ENCODE measurements around the gene IRF6. TPM values are rescaled to one million over a fixed set of nuclear protein-coding genes. Genes with fewer than 3 reads are reported as not detected.

IRF6 gene
- total RNA-seq, result 1 to 10 TPM; 1.3 to 1.7 TPM

- Mint-ChIP-seq H3K27me3 (peaks cover 9% of the 10 kb centered on the region), H3K4me3 (peak within 1 kb of the TSS; percentile 83)
- peak; percentile 96 for ATAC-seq
Measured at GRCh38 chr1:209805875-209806760, at the start of gene IRF6. TSS of gene IRF6 (minus strand) at chr1:209806142. CDS start at chr1:209801413, 4,729 bp downstream.

DNA sequence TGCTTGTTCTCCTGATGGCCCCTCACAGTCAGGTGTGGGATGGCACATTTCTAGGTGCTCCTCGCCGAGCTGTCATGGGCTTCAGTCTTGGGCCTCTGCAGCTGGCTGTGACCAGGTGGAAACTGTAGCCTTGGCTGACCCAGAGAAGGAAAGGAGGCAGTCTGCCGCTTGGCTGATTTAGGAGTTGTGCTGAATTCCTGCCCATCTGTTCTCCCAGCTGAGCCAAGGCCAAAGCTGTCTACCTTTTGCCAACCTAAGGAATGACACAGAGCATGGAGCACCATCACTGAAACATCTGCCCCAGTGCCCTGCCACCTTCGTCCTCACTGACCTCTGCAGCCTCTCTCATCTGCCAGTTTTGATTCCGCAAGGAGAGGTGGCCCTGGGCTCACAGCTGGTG lies 49.7 kb upstream of the IRF6 start:
- no peak overlapping the region for H3K27ac Mint-ChIP-seq
- DNase-seq (no peak), ATAC-seq (no peak)
- H3K9me3 Mint-ChIP-seq (ENCODE audit: low read depth), result no peaks in the 10 kb centered on the region
- H3K36me3 Mint-ChIP-seq, result peaks cover 18% of the 10 kb centered on the region
- CTCF ChIA-PET, result interaction anchor here (0.7 to 1.6 kb wide), 2 partner anchors 32 to 456 kb away, joined by 3 to 5 read pairs; no protein-coding TSS in a partner anchor
- H3K4me3 Mint-ChIP-seq, result no peak overlapping the region
- no peaks in the 10 kb centered on the region for H3K27me3 Mint-ChIP-seq
- peaks cover 3% of the 10 kb centered on the region for H3K4me1 Mint-ChIP-seq

More at GRCh38 chr1:209805875-209806760, at the start of gene IRF6:
- CTCF ChIA-PET, result interaction anchor here (0.8 to 10.9 kb wide), 6 partner anchors 9 to 37 kb away, joined by 3 to 81 read pairs (median 4); no protein-coding TSS in a partner anchor
- H3K36me3 Mint-ChIP-seq, result no peaks in the 10 kb centered on the region
- peak; percentile 89 for DNase-seq
- peaks cover 18% of the 10 kb centered on the region for H3K4me1 Mint-ChIP-seq
- H3K27ac Mint-ChIP-seq, result peak within 1 kb of the TSS; percentile 93
- no peaks in the 10 kb centered on the region for H3K9me3 Mint-ChIP-seq (ENCODE audit: low read depth)

- Mint-ChIP-seq H3K4me1 (peaks cover 3% of the 10 kb centered on the region), H3K4me3 (no peak overlapping the region), H3K9me3 (ENCODE audit: low read depth) (no peaks in the 10 kb centered on the region), H3K36me3 (peaks cover 22% of the 10 kb centered on the region), H3K27me3 (no peaks in the 10 kb centered on the region), H3K27ac (no peak overlapping the region)
- ATAC-seq (no peak), DNase-seq (no peak)
- CTCF ChIA-PET, result interaction anchor here (1.6 kb wide), 1 partner anchor 32 kb away, joined by 5 read pairs; no protein-coding TSS in a partner anchor
Measured at GRCh38 chr1:209855006-209855405, 49.1 kb upstream of the IRF6 start.

DNA sequence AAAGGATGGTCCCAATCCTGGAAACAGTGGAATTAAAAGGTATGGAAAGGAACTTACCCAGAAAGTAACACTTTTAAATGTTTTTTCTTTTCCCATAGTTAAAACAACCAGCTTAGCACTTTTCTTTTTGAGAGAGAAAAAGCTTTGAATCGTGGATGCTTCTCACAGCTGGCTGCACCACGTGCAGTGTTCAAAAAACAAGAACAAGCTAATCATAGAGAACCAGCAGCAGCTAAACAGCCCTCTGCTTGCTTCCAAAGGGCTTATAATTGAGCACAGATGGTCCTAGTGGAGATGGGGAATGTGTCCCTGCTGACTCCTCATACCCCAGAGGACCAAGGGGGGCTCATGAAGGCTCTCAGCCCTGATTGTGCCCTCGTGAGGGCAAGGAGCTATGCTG lies 48.3 kb upstream of the IRF6 start:
- Mint-ChIP-seq H3K27me3 (no peaks in the 10 kb centered on the region), H3K4me1 (peaks cover 3% of the 10 kb centered on the region), H3K9me3 (ENCODE audit: low read depth) (no peaks in the 10 kb centered on the region), H3K36me3 (peaks cover 22% of the 10 kb centered on the region), H3K4me3 (no peak overlapping the region), H3K27ac (no peak overlapping the region)
- no peak for DNase-seq
- no peak for ATAC-seq
- CTCF ChIA-PET, result interaction anchor here (1.6 kb wide), 1 partner anchor 31 kb away, joined by 5 read pairs; no protein-coding TSS in a partner anchor

DNA sequence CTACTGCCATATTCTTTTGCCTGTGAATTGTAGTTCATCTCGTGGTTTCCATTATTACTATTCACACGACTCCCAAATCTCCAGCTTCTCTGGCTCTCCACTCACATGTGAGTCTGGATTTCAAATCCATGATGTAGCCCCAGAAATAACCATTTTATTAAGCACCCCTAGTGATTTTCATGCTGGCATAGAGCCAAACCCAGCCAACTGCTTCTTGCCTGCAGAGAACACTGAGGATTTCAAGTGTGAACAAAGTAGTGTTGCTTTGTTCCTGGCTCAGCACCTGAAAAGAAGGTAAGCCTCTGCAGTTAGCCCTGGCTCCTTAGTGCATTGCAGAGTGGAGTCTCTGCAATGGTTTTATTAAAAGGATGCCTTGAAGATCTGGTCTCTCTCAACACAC lies 47.7 kb upstream of the IRF6 start:
- H3K4me3 Mint-ChIP-seq, result no peak overlapping the region
- H3K36me3 Mint-ChIP-seq, result peaks cover 22% of the 10 kb centered on the region
- ATAC-seq (no peak), DNase-seq (no peak)
- H3K4me1 Mint-ChIP-seq, result peaks cover 3% of the 10 kb centered on the region
- H3K27ac Mint-ChIP-seq, result no peak overlapping the region
- CTCF ChIA-PET, result no interaction called here
- H3K9me3 Mint-ChIP-seq (ENCODE audit: low read depth), result no peaks in the 10 kb centered on the region
- no peaks in the 10 kb centered on the region for H3K27me3 Mint-ChIP-seq

- Mint-ChIP-seq H3K27ac (no peak overlapping the region), H3K27me3 (no peaks in the 10 kb centered on the region), H3K4me1 (peaks cover 3% of the 10 kb centered on the region), H3K9me3 (ENCODE audit: low read depth) (no peaks in the 10 kb centered on the region), H3K36me3 (peaks cover 30% of the 10 kb centered on the region), H3K4me3 (no peak overlapping the region)
- CTCF ChIA-PET, result interaction anchor here (1.5 to 2.2 kb wide), 2 partner anchors 9 to 105 kb away, joined by 3 to 17 read pairs; no protein-coding TSS in a partner anchor
- DNase-seq (peak; percentile 49), ATAC-seq (no peak)
Measured at GRCh38 chr1:209850342-209850979, 44.5 kb upstream of the IRF6 start.

- DNase-seq (no peak), ATAC-seq (no peak)
- H3K4me1 Mint-ChIP-seq, result peaks cover 3% of the 10 kb centered on the region
- H3K27ac Mint-ChIP-seq, result no peak overlapping the region
- no peaks in the 10 kb centered on the region for H3K9me3 Mint-ChIP-seq (ENCODE audit: low read depth)
- H3K4me3 Mint-ChIP-seq, result no peak overlapping the region
- H3K27me3 Mint-ChIP-seq, result no peaks in the 10 kb centered on the region
- CTCF ChIA-PET, result interaction anchor here (1.4 to 2.2 kb wide), 3 partner anchors 10 to 104 kb away, joined by 3 to 17 read pairs (median 3); no protein-coding TSS in a partner anchor
- H3K36me3 Mint-ChIP-seq, result peaks cover 34% of the 10 kb centered on the region
Measured at GRCh38 chr1:209849388-209849787, 43.4 kb upstream of the IRF6 start.

- CTCF ChIA-PET, result interaction anchor here (0.6 to 3.1 kb wide), 2 partner anchors 15 to 140 kb away, joined by 3 to 8 read pairs; no protein-coding TSS in a partner anchor
- Mint-ChIP-seq H3K27me3 (no peaks in the 10 kb centered on the region), H3K36me3 (peaks cover 41% of the 10 kb centered on the region), H3K4me1 (no peaks in the 10 kb centered on the region), H3K4me3 (no peak overlapping the region), H3K27ac (no peak overlapping the region), H3K9me3 (ENCODE audit: low read depth) (no peaks in the 10 kb centered on the region)
- DNase-seq (no peak), ATAC-seq (no peak)
Measured at GRCh38 chr1:209845408-209845725, 39.4 kb upstream of the IRF6 start.

GRCh38 chr1:209844695-209845407 lies 38.9 kb upstream of the IRF6 start:
- Mint-ChIP-seq H3K9me3 (ENCODE audit: low read depth) (no peaks in the 10 kb centered on the region), H3K27ac (no peak overlapping the region), H3K36me3 (peaks cover 42% of the 10 kb centered on the region), H3K4me1 (peaks cover 4% of the 10 kb centered on the region), H3K27me3 (no peaks in the 10 kb centered on the region), H3K4me3 (no peak overlapping the region)
- ATAC-seq, result no peak
- CTCF ChIA-PET, result interaction anchor here (0.6 to 3.1 kb wide), 3 partner anchors 16 to 275 kb away, joined by 3 to 8 read pairs (median 3); no protein-coding TSS in a partner anchor
- DNase-seq, result no peak

DNA sequence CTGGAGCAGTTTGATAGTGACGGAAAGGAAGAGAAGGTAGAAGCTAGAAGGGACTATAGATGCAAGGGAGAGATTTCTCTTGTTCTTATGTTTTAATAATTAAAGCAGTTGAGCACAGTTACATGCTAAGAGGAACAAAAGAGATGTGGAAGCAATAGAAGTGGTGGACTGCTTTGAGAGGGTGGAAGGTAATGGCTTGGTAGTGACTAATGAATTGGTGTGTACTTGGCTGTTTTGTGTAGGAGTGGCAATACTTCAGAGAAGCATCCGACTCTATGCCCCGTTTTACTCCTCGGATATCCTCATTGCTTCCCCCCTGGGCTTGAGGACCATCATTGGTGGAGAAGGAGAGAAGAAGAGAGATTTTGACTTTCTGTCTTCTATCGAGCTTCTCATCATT lies 34.7 kb upstream of the IRF6 start:
- Mint-ChIP-seq H3K4me1 (peaks cover 18% of the 10 kb centered on the region), H3K36me3 (peaks cover 52% of the 10 kb centered on the region), H3K9me3 (ENCODE audit: low read depth) (no peaks in the 10 kb centered on the region), H3K27ac (no peak overlapping the region), H3K27me3 (no peaks in the 10 kb centered on the region), H3K4me3 (no peak overlapping the region)
- DNase-seq (no peak), ATAC-seq (no peak)
- CTCF ChIA-PET, result interaction anchor here (0.7 to 1.3 kb wide), 3 partner anchors 17 to 19 kb away, joined by 3 to 6 read pairs (median 3); no protein-coding TSS in a partner anchor

GRCh38 chr1:209839875-209840546 lies 34.1 kb upstream of the IRF6 start:
- CTCF ChIA-PET, result interaction anchor here (0.7 to 1.0 kb wide), 2 partner anchors 17 to 20 kb away, joined by 3 to 6 read pairs; no protein-coding TSS in a partner anchor
- ATAC-seq, result no peak
- Mint-ChIP-seq H3K36me3 (peaks cover 53% of the 10 kb centered on the region), H3K27me3 (no peaks in the 10 kb centered on the region), H3K4me3 (no peak overlapping the region), H3K27ac (no peak overlapping the region), H3K4me1 (peaks cover 24% of the 10 kb centered on the region), H3K9me3 (ENCODE audit: low read depth) (no peaks in the 10 kb centered on the region)
- DNase-seq, result no peak

- CTCF ChIA-PET, result interaction anchor here (0.8 to 1.2 kb wide), 2 partner anchors 17 to 101 kb away, joined by 3 to 4 read pairs; no protein-coding TSS in a partner anchor
- Mint-ChIP-seq H3K4me1 (peaks cover 34% of the 10 kb centered on the region), H3K9me3 (ENCODE audit: low read depth) (no peaks in the 10 kb centered on the region), H3K4me3 (no peak overlapping the region), H3K36me3 (peaks cover 59% of the 10 kb centered on the region), H3K27me3 (no peaks in the 10 kb centered on the region), H3K27ac (no peak overlapping the region)
- DNase-seq, result no peak
- no peak for ATAC-seq
Measured at GRCh38 chr1:209838537-209838936, 32.6 kb upstream of the IRF6 start.

All from activated CD8-positive, alpha-beta memory T cell treated with anti-CD3 and anti-CD28 coated beads, Interleukin-2, amount 10 ng/mL, durations not matched to agents 7 days and 5 days (primary cell).